ENCODE measurements around the gene OR5B3.

GRCh38 chr11:58358969-58359368, 47.7 kb downstream of the OR5B3 start, which contains the start of gene OR5B17:
- TF ChIP-seq CTCF (IDR thresholded peaks at IDR 0.05) (no peak), POLR2A (IDR thresholded peaks at IDR 0.05) (no peak)

Data from uterus (tissue), 2 donors.